K562 (cell line): ENCODE measurements around the gene MAP4K4. TPM values are rescaled to one million over a fixed set of nuclear protein-coding genes. Genes with fewer than 3 reads are reported as not detected.

Source experiments
- ATF1 ChIP-seq, 2 experiments: fragments of 450-650 bp in 1 of 2; IDR thresholded peaks; 2 replicates each; pipeline ENCODE4 v1.6.1; 2016; ENCODE audit warnings: missing compliant biosample characterization in 1 of 2, missing genetic modification characterization in 1 of 2
- BHLHE40 ChIP-seq: IDR thresholded peaks from 2 replicates; pipeline ENCODE4 v1.6.1; 2011; ENCODE audit warnings: low read length, improper control_type of control experiment
- CBX5 ChIP-seq: IDR thresholded peaks from 2 replicates; pipeline ENCODE4 v1.6.1; 2014; ENCODE audit warnings: low read depth, borderline replicate concordance
- EP300 ChIP-seq: IDR thresholded peaks from 2 replicates; pipeline ENCODE4 v1.6.1; 2012; ENCODE audit warnings: low read length, improper control_type of control experiment
- HDAC1 ChIP-seq, 2 experiments: fragments of 450-650 bp; IDR thresholded peaks; 2 replicates each; pipeline ENCODE4 v1.6.1; 2016 to 2017; ENCODE audit warnings: inconsistent platforms in 1 of 2, mild to moderate bottlenecking in 1 of 2, moderate library complexity in 1 of 2
- NFE2 ChIP-seq: IDR thresholded peaks from 2 replicates; pipeline ENCODE4 v1.6.1; 2014; ENCODE audit warnings: antibody characterized with exemption, low read depth
- PRDM10 ChIP-seq: fragments of 450-650 bp; IDR thresholded peaks from 2 replicates; pipeline ENCODE4 v1.6.1; 2018; ENCODE audit not compliant: partially characterized antibody
- SFPQ ChIP-seq: fragments of 200-400 bp; formaldehyde crosslinking; IDR thresholded peaks from 2 replicates; pipeline ENCODE4 v1.6.1; 2017; ENCODE audit warnings: mild to moderate bottlenecking, low read depth, low read length, moderate library complexity
- ZBTB8A ChIP-seq: fragments of 450-650 bp; IDR thresholded peaks from 2 replicates; pipeline ENCODE4 v1.6.1; 2018; ENCODE audit warnings: mild to moderate bottlenecking, moderate library complexity; ENCODE audit not compliant: partially characterized antibody
- ZNF398 ChIP-seq: fragments of 250-450 bp; sonication (Bioruptor Pico); IDR thresholded peaks from 2 replicates; pipeline ENCODE4 v1.8.0; 2021; ENCODE audit warnings: moderate library complexity, mild to moderate bottlenecking, inconsistent platforms
- ZNF584 ChIP-seq: fragments of 200-800 bp; sonication (Bioruptor generic); IDR thresholded peaks from 2 replicates; pipeline ENCODE4 v1.6.1; 2016; ENCODE audit warnings: low read depth, mild to moderate bottlenecking, missing genetic modification characterization, missing compliant biosample characterization
- ZNF644 ChIP-seq: fragments of 200-800 bp; sonication (Bioruptor generic); IDR thresholded peaks from 2 replicates; pipeline ENCODE4 v1.6.1; 2016; ENCODE audit warnings: low read depth, missing genetic modification characterization, missing compliant biosample characterization
- polyA plus RNA-seq, 8 experiments: library from polyadenylated mRNA; depleted of rRNA in 4 of 8; stranded (reverse) in 5 of 8; unstranded in 3 of 8; fragments of >200 nt; fragmentation: Nextera tagmentation in 2 of 8; fragmentation: Illumina TruSeq in 1 of 8; extraction: Ambion mirVana in 2 of 8; extraction: Trizol in 1 of 8; gene quantifications; 2 replicates each; pipeline versions ENCODE4 v1.2.1 to v1.2.3, GENCODE V29; 2011 to 2014; ENCODE audit warnings: inconsistent platforms in 1 of 8, missing spikeins in 1 of 8
- total RNA-seq, 7 experiments: library from RNA; depleted of rRNA in 6 of 7; stranded (reverse); fragments of >200 nt in 6 of 7; fragmentation: Illumina TruSeq in 2 of 7; extraction: Trizol in 2 of 7; gene quantifications; 2 replicates each; pipeline versions ENCODE4 v1.2.1 to v1.2.3, GENCODE V29; 2011 to 2021; ENCODE audit warnings: low replicate concordance in 1 of 7
- TF ChIP-seq, protein P1 (sequence below): sonication (generic); formaldehyde crosslinking; IDR thresholded peaks from 2 replicates; pipeline ENCODE4 v1.8.0; 2023; ENCODE audit warnings: mild to moderate bottlenecking, missing genetic modification reagents

Gene MAP4K4
- total and polyA plus RNA-seq, 9 of the 15 experiments (the other 6 are each of a cell fraction or from before 2014, with no cell fraction given): 7.6 to 76.4 (median 50.6) TPM

DNA sequence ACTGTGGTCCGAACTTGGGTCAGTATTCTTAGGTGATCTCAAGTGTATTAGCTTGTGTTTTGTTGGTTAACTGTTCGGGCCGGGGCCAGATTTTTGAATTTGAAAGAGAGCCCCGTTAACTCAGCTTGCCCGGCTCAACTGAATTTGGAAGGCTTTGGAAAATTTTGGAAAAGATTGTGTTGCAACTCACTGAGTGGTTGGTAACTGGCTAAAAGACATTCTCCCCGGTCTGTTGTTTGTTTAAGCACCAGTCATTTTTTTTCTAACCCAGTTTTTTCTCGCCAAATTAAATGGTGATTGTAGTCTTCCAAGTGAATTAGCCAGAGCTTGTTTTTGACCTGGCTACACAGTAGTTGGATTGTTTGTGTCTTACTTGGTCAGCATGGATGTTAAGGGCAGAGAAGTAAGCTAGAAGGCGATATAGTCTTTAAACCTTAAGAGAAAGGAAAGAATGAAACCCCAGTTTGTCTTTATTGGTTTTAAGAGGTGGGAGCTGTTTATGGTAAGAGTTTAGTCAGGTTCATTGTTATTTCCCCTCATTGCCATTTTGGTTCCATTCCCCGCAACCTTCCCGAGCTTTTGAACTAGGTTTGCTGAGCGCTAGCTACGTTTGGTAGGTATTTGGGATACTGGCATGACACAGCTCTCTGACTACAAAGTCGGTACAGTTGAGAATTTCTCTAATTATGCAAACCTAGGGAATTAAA lies 2.4 kb downstream of the MAP4K4 start (continued):
- TF ChIP-seq ZNF398 (CRISPR knock-in tag) (no peak), CBX5 (no peak), PRDM10 (no peak), SFPQ (no peak), ZNF584 (CRISPR knock-in tag) (no peak), HDAC1 (IDR thresholded peaks at IDR 0.05) (no peak), NFE2 (peak; percentile 33; the same call in 1 of the 2 replicates), BHLHE40 (no peak), ATF1 (CRISPR knock-in tag; IDR thresholded peaks at IDR 0.05) (no peak), ATF1 (tag; IDR thresholded peaks at IDR 0.05) (no peak), EP300 (no peak), ZBTB8A (no peak), ZNF644 (tag) (no peak)
- TF ChIP-seq, protein P1, sequence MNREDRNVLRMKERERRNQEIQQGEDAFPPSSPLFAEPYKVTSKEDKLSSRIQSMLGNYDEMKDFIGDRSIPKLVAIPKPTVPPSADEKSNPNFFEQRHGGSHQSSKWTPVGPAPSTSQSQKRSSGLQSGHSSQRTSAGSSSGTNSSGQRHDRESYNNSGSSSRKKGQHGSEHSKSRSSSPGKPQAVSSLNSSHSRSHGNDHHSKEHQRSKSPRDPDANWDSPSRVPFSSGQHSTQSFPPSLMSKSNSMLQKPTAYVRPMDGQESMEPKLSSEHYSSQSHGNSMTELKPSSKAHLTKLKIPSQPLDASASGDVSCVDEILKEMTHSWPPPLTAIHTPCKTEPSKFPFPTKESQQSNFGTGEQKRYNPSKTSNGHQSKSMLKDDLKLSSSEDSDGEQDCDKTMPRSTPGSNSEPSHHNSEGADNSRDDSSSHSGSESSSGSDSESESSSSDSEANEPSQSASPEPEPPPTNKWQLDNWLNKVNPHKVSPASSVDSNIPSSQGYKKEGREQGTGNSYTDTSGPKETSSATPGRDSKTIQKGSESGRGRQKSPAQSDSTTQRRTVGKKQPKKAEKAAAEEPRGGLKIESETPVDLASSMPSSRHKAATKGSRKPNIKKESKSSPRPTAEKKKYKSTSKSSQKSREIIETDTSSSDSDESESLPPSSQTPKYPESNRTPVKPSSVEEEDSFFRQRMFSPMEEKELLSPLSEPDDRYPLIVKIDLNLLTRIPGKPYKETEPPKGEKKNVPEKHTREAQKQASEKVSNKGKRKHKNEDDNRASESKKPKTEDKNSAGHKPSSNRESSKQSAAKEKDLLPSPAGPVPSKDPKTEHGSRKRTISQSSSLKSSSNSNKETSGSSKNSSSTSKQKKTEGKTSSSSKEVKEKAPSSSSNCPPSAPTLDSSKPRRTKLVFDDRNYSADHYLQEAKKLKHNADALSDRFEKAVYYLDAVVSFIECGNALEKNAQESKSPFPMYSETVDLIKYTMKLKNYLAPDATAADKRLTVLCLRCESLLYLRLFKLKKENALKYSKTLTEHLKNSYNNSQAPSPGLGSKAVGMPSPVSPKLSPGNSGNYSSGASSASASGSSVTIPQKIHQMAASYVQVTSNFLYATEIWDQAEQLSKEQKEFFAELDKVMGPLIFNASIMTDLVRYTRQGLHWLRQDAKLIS (CRISPR knock-in tag): no peak
